ENCODE results near the gene PRIM1.
A peak's percentile ranks its signal among the peaks of the same experiment; 100 is the strongest.
"Not testable (repeated sequence)": the region's sequence is repeated elsewhere in the genome, so short reads cannot be mapped to it uniquely, and the experiment has no call there.

Gene PRIM1

DNA sequence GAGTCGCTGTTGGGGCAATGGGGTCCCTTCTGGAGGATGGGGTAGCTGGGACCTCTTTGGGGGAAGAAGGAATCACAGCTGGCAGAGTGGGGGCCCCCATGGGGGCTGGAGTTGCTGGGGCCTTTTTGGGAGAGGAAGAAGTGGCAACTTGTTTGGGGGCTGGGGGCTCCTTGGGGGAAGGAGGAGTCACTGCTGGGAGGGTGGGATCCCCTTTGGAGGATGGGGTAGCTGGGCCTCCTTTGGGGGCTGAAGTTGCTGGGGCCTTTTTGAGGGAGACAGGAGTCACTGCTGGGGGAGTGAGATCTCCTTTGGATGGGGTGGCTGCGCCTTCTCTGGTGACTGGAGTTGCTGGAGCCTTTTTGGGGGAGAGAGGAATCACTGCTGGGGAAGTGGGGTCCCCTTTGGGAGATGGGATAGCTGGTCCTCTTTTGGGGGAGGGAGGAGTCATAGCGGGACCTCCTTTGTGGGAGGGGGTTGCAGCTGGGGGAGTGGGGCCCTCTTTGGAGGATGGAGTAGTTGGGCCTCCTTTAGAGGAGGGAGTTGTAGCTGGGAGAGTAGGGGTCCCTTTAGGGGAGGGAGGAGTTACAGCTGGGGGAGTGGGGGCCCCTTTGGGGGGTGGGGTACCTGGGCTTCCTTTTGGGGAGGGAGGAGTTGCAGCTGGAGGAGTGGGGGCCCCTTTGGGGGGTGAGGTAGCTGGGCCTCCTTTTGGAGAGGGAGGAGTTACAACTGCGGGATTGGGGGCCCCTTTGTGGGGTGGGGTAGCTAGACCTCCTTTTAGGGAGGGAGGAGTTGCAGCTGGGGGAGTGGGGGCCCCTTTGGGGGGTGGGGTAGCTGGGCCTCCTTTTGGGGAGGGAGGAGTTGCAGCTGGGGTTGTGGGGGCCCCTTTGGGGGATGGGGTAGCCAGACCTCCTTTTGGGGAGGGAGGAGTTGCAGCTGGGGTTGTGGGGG, 34.9 kb downstream of the PRIM1 start:
- no peak for DNase-seq (ENCODE audit: low read depth in 2 of 2)

DNA sequence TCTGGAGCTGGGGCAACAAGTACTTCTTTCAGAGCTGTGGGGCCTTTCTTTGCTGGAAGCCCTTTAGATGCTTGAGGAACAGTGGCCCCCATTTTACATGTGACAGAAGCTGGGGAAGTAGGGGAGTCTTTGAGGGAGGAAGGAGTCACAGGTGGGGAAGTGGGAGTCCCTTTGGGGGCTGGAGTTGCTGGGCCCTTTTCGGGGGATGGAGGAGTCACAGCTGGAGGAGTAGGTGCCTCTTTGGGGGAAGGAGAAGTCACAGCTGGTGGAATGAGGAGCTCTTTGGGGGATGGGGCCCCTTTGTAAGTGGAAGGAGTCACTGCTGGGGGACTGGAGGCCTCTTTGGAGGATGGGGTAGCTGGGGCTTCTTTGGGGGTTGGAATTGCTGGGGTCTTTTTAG, 35.7 kb downstream of the PRIM1 start:
- no peak for DNase-seq (ENCODE audit: low read depth in 2 of 2)

DNA sequence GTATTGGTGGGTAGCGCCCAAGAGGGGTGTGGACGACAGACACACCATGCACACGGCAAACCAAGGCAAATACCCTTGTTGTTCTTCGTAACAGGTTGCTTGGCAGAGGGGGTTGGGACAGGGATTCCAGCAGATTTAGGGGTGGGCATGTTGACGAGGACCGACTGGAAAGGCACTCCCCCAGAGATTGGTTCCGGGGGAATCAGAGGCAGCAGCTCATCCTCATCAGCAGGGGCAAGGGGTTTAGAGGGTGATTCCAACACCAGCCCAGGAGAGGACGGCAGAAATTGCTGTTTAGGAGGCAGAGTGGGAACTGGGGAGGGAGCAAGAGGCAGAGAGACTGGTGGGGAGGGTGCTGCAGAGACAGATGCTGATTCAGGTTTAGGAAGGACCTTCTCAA, 36.3 kb downstream of the PRIM1 start:
- no peak for DNase-seq (ENCODE audit: low read depth in 2 of 2)

DNA sequence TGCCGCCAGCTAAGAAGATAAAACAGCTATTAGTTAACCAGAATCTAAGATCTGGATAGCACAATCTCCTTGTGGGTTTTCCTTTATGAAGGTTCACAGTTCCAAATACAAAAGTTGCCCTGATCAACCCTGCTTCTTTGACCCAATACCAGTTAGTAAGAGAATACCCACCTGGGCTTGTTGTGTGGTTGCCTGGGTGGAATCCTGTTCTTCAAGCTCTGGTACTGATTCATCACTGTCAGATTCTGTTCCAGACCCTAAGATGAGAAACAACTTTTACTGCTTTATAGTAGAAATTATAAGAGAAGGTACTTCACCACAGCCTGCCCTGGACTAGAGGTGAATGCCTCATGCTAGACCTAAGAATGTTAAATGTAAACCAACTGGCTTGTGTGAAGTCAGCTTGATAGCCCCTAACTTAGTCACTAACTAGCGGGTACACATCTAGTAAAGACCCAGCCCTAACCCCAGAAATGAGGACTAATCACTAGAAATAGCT, 37.6 kb downstream of the PRIM1 start:
- DNase-seq (ENCODE audit: low read depth in 2 of 2): no peak

DNA sequence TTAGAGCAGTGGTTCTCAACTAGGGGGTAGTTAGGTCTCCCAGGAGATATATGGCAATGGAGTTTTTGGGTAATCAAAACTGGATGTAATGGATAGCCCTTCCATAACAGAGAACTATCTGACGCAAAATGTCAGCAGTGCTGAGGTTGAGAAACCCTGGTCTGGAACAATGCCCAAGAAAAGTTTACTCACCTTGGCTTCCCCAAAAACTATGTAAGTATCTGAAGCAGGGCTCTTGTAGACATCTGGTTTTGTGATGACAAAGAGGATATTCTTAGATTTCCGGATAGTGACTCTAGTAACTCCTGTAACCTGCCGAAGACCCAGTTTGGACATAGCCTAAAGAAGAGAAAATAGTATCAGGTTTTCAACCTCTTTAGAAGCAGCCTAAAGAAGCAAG, 38.8 kb downstream of the PRIM1 start:
- no peak for DNase-seq (ENCODE audit: low read depth in 2 of 2)

DNA sequence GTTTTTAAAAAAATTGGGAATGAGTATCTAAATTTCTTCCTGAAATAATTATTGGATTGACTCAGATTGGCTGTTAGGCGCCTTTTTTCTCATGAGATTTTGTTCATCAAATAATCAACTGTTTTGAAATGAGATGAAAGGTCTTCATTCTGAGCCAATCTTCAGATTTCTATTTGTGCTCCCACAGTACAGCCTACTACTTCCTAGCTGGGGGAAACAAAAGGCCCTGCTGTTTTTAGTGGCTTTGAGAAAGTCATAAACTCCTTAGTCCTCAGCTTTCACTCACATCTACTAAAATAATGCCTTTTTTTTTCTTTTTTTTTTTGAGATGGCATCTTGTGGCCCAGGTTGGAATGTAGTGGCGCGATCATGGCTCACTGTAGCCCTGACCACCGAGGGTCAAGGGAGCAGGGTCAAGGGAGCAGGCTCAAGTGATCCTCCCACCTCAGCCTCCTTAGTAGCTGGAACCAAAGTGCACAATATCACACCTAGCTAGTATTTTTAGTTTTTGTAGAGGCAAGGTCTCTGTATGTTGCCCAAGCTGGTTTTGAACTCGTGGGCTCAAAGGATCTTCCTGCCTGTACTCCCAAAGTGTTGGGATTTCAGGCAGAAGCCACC, 42.3 kb downstream of the PRIM1 start:
- DNase-seq (ENCODE audit: low read depth in 2 of 2): no peak

DNA sequence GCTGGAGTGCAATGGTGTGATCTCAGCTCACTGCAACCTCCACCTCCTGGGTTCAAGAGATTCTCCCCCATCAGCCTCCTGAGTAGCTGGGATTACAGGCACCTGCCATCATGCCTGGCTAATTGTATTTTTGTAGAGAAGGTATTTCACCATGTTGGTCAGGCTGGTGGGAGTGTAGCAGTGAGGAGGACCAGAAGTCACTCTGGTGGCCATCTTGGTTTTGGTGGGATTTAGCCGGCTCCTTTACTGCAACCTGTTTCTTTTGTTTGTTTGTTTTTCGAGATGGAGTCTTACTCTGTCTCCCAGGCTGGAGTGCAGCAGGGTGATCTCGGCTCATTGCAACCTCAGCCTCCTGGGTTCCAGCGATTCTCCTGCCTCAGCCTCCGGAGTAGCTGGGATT, 47.6 kb downstream of the PRIM1 start:
- DNase-seq (ENCODE audit: low read depth in 2 of 2): not testable (repeated sequence)

DNA sequence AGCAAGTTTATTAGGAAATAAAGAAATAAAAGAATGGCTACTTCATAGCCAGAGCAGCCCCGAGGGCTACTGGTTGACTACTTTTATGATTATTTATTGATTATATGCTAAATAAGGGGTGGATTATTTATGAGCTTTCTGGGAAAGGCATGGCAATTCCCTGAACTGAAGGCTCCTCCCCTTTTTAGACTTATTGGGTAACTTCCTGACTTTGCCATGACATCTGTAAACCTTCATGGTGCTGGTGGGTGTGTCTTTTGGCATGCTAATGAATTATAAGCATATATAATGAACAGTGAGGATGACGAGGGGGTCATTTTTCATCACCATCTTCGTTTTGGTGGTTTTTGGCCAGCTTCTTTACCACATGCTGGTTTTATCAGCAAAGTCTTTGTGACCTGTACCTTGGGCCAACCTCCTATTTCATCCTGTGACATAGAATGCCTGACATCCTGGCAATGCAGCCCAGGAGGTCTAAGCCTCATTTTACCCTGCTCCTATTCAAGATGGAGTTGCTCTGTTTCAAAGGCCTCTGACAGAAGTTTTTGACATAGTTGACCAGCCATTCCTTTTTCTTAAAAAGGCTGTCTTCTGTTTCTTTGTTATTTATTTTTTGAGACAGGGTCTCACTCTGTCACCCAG, 53.0 kb downstream of the PRIM1 start:
- DNase-seq (ENCODE audit: low read depth in 2 of 2): no peak

DNA sequence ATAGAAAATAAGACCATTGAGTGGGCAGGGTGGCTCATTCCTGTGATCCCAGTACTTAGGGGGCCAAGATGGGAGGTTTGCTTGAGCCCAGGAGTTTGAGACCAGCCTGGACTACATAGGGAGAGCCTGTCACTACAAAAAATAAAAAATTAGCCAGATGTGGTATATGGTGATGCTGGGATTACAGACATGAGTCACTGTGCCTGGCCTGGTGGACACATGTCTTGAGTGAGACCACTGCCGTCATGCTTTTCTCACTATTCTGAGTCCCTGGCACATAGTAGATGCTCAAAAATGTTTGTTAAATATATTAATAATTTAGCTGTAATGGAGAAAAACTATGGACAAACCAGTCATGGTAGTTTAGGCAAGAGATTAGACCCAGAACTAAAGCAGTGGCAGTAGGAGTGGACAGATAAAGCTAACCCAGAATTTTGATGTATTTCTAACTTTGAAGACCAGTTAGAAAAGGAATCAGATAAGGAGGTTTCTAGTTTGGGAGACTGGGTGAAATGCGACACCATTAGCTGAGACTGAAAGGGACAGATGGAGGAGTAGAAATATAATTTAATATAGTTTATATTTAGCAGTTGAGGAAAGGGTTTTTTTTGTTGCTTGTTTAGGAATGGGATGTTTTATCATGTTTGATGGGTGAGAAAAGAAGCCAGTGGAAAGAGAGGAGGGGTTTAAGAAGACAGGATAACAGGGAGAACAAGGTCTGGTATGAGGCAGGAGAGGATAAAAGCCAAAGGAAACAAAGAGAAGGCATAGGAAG, 56.6 kb downstream of the PRIM1 start:
- no peak for DNase-seq (ENCODE audit: low read depth in 2 of 2)

DNA sequence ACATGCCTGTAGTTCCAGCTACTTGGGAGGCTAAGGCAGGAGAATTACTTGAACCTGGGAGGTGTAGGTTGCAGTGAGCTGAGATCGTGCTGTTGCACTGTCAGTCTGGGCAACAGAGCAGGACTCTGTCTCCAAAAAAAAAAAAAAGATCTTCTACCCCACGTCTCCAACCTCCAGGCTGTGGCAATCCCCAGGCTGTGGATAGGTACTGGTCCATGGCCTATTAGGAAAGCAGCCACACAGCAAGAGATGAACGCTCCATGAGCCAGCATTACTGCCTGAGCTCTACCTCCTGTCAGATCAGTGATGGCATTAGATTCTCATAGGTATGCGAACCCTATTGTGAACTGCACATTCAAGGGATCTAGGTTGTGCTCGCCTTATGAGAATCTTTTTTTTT, 58.0 kb downstream of the PRIM1 start:
- no peak for DNase-seq (ENCODE audit: low read depth in 2 of 2)

DNA sequence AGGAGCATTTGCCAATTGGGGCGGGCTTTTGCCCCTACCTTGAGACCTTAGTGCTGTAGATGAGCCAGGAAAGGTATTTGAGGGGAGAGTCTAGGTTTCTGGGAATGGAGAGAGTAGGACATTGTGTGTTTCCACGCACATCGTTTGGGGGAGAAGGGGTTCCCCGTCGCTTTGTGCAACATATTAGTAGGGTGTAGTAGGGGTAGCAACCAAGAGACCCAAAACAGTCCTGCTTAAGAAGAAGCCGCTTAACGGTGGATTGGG, 63.3 kb downstream of the PRIM1 start:
- DNase-seq (ENCODE audit: low read depth in 2 of 2): no peak

DNA sequence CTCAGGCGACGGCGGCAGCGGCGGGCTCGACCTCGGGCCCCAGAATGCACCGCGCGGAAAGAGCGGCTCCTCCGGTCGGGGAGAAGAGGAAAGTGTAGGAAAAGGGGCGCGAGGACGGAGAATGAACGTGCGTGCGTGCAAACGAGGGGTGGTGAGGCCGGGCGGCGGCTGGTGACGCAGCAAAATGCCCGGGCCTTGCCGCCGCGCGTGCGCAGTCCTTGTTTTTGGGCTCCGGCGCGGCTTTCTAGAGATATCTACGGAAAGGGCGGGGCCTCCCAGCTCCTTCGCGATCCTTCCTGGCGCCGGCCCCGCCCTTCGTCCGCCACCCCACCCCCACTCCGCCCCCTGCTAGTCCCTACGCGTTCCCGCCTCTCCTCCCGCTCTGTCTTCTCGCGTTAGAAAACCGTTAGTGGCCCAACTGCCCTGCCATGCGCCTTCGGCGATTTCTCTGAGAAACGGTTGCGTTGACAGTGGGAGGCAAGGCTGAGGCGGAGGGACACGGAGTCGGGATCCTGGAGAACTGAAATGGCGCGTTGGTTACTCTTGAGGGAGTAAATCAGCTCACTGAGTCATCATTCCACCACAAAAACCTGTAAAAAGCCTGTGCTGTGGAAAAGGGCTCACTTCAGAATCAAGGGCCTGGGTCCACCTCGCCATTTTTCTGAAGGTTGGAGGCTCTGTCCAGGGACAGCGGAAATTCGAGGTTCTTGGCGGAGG, 63.8 kb downstream of the PRIM1 start, which contains the start of gene PTGES3:
PTGES3 (minus strand) TSS at position 156 of the 717 bp plus-strand sequence. CDS start 285 bp downstream, outside the sequence.
- DNase-seq (ENCODE audit: low read depth in 2 of 2): peak; percentile 93

DNA sequence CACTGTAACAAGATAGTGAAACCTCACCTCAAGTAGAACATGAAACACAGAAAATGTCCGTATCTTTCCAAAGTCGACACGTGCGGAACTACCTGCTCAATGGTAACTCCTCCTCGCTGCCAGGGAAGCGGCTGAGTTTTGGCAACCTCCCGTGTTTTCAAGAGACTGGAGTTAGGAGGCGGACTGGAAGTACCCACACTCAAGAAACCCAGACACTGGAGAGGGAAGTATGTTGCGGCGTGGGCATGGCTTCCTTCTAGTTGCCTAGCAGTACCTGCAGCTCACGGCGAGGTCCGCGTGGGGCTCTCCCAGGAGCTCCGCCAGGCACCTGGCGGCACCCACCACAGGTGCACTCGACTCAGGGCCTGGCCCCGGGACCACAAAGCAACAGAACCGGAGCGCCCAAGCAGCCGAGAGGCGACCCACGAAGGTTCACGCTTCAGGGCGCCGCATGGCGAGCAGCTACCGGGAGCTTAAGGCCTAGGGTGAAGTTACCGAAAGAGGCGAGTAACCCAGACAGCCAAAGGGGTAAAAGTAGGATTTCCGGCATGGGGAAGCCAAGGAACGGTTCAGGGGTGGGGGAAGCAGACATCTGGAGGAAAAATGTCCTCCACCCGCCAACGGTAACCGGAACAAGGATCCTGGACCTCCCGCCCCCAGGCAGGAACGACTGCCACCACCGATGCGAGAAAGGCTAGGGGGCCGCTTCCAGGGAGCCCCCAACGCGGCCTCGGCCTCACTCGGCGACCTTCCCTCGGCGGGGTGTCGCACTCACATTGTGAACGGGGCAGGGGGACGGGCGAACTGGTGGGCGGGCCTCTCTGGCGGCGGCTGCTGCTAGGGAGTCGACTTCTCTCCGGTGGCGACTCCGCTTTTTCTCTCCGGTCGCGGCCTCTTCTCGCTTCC, 64.6 kb downstream of the PRIM1 start:
- peak; percentile 19 to 34 for DNase-seq (ENCODE audit: low read depth in 2 of 2)

DNA sequence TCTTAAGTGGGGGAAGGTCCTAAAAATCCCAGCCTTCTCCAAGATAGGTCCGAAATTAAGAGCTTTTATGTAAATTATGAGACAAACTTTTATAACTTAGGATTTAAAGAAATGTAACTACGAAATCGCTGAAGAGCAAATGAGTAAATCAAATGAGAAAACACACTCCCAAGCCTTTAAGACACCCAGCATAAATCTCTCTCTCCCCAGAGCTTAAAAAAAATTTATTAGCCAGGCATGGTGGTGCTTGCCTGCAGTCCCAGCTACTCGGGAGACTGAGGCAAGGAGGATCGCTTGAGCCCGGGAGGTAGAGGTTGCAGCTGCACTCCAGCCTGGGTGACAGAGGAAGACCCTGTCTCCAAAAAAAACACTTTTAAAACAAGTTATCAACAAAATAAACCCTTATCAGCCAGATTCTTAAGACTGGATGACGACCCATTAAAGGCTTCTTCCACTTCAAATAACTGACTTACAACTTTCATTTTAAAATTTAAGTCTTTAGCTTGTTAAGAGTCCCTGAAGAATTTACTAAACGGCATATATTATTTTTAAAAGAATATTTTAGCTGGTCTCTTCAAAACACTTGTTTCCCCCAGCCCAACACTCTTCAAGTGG, 67.3 kb downstream of the PRIM1 start:
- DNase-seq (ENCODE audit: low read depth in 2 of 2): no peak

DNA sequence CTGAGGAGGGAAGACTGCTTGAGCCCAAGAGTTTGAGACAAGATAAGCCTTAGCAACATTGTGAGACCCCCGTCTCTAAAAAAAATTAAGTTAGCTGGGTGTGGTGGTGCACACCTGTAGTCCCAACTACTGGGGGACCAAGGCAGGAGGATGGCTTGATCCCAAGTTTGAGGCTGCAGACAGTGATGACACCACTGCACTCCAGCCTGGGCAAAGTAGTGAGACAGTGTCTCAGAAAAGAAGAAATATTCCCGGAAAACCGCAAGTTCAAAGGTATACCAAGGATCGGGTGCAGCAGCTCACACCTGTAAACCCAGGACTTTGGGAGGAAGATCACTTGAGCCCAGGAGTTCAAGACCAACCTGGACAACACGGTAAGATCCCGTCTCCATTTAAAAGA, 69.8 kb downstream of the PRIM1 start:
- DNase-seq (ENCODE audit: low read depth in 2 of 2): no peak

Measured in stimulated activated CD8-positive, alpha-beta memory T cell treated with anti-CD3 and anti-CD28 coated beads, Interleukin-7, amount 100 ng/mL, for 1 hour (primary cell).